NB4 (cell line): Measurements from ENCODE around the gene SDK2.

Source experiments
- DNase-seq: peaks from one replicate; pipeline ENCODE4 v3.0.0; 2010; ENCODE audit warnings: low read depth
- H3K4me3 ChIP-seq: one replicate; pipeline ENCODE4 v1.5.1; 2011; ENCODE audit warnings: mild to moderate bottlenecking, low read depth, low read length, moderate library complexity
- MYC ChIP-seq: IDR thresholded peaks from 2 replicates; pipeline ENCODE4 v1.6.1; 2011; ENCODE audit warnings: low read depth, low read length
- POLR2A ChIP-seq: IDR thresholded peaks from 2 replicates; pipeline ENCODE4 v1.6.1; 2011; ENCODE audit warnings: mild to moderate bottlenecking; ENCODE audit not compliant: insufficient read length; ENCODE audit errors: extremely low read depth
- TF ChIP-seq, protein P1 (sequence below): IDR thresholded peaks from one replicate; pipeline ENCODE4 v1.5.1; 2012; ENCODE audit warnings: low read depth, low read length
- TF ChIP-seq, protein P2 (sequence below): IDR thresholded peaks from 2 replicates; pipeline ENCODE4 v1.6.1; 2011; ENCODE audit warnings: low read depth, low read length

Gene SDK2

DNA sequence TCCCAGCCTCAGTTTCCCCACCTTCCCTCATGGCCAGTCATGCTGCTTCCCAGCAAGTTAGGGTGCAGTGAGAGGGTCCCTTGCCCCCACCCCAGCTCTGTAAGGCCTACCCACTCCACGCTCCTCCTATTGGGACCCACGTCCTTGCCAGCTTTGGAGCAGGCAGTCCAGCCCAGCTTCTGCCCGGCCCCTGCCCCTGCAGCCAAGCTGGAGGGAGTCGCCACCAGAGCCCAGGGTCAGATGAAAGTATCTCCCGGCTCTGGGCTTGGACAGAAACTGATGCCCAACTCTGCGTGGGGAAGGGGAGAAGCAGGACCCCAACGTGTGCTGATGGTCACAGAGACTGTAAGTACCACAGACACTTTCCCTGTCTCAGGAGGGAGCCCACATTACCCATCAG is 32.6 kb downstream of the SDK2 start:
- no peak overlapping the region for H3K4me3 ChIP-seq
- DNase-seq, result no peak
- TF ChIP-seq MYC (no peak), POLR2A (no peak)
- TF ChIP-seq, protein P1, sequence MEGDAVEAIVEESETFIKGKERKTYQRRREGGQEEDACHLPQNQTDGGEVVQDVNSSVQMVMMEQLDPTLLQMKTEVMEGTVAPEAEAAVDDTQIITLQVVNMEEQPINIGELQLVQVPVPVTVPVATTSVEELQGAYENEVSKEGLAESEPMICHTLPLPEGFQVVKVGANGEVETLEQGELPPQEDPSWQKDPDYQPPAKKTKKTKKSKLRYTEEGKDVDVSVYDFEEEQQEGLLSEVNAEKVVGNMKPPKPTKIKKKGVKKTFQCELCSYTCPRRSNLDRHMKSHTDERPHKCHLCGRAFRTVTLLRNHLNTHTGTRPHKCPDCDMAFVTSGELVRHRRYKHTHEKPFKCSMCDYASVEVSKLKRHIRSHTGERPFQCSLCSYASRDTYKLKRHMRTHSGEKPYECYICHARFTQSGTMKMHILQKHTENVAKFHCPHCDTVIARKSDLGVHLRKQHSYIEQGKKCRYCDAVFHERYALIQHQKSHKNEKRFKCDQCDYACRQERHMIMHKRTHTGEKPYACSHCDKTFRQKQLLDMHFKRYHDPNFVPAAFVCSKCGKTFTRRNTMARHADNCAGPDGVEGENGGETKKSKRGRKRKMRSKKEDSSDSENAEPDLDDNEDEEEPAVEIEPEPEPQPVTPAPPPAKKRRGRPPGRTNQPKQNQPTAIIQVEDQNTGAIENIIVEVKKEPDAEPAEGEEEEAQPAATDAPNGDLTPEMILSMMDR, result no peak
- TF ChIP-seq, protein P2, sequence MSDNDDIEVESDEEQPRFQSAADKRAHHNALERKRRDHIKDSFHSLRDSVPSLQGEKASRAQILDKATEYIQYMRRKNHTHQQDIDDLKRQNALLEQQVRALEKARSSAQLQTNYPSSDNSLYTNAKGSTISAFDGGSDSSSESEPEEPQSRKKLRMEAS, result no peak

DNA sequence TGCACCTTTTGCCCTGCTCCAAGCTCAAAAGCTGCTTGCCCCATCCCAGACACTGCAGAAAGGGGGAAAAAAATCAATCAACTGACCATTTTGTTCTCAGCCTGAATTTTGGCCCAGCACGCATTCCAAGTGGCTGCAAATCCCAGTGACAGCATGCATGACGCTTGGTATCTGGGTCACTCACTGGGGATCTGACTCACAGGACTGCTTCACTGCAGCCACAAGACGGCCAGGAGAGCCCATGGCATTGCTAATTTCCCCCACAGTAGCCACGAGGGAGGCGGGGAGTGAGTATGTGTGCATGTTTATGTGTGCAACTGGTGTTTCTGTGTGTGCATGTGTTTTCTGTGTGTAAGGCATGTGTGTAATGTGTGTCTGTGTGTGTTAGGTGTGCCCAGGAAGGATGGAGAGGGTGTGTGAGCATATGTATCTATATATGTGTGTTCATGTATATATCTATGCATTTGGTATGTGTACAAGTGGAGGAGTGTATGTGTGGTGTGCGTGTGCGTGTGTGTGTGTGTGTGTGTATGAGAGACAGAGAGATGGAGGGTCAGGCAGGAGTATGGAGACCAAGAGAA is 33.8 kb downstream of the SDK2 start:
- no peak overlapping the region for H3K4me3 ChIP-seq
- TF ChIP-seq, protein P1, result no peak
- TF ChIP-seq MYC (no peak), POLR2A (no peak)
- TF ChIP-seq, protein P2, result no peak
- DNase-seq, result no peak

DNA sequence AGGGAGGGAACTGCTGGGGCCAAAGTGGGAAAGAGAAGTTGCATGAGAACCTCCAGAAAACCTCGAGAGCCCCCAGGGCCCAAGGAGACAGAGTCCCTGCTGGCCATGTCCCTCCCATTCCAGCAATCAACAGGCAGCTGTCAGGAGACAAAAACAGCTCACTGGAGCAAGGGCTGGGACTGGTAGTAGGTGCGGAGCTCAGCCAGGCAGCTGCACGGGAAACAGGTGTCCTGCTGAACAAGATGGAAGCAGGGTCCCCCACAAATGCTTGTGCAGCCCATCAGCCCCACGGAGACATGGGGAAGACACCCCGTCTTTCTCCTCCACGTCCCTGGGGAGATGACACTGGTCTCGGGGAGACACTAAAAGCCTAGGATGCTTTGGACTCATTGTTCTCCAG is 34.5 kb downstream of the SDK2 start:
- no peak overlapping the region for H3K4me3 ChIP-seq
- TF ChIP-seq MYC (no peak), POLR2A (no peak)
- TF ChIP-seq, protein P2, result no peak
- TF ChIP-seq, protein P1, result no peak

DNA sequence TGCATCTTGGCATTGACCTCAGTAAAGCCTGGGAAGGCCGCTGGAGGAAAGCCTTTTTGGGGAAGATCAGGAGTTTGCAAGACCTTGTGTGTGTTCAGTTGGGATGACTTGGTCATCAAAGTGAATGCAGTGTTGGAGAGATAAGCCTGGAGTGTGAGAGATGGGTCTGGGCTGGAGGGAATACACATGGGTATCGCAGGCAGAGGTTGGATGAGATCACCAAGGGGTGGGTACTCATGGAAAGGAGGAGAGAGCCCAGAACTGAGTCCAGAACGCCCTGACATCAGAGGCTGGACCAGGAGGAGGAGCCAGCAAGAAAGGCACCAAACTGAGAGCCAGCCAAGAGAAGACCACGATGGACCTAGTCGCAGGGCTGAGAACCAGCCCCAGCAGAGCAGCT is 35.2 kb downstream of the SDK2 start:
- DNase-seq, result no peak
- H3K4me3 ChIP-seq, result no peak overlapping the region
- TF ChIP-seq, protein P1, result no peak
- TF ChIP-seq, protein P2, result no peak
- TF ChIP-seq MYC, result no peak

More for the DNA sequence above, 34.5 kb downstream of the SDK2 start:
- no peak for DNase-seq

DNA sequence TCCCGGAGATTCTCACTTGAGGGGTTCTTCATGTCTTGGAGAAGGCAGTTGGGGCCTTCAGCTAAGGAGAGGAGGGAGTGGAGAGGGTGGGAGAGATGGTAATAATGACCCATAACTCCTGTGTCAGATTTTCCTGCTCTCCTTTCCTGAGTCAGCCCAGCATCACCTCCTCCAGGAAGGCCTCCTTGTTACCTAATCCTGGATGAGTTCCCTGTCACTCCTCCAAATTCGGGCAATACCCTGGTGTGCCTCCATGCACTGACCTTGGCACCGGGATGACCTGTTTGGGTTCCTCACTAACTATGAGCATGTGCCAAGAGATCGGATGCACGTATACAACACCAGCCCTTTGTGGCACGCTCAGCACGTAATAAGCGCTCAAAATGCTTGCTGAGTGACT is 38.8 kb downstream of the SDK2 start:
- no peak for TF ChIP-seq MYC
- TF ChIP-seq, protein P1, result no peak
- TF ChIP-seq POLR2A, result no peak
- TF ChIP-seq, protein P2, result no peak
- no peak for DNase-seq
- H3K4me3 ChIP-seq, result no peak overlapping the region

DNA sequence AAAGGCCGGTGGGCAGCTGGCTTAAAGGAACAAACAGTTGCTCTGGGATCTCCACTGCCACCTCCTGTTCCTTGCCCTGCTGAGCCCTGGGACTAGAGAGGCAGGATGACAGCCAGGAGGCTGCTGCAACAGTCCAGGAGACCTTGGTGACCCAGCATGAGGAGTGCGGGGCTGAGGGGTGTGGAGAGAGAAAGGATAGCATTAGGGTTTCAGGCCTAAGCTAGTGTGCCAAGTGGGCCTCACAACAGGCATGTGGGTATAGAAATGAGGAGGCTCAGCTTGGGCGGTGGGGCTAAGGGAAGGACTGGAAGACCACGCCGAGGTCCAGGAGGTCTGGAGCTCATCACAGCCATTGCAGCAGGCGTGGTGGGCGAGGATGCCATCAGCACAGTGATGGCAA is 39.8 kb downstream of the SDK2 start:
- TF ChIP-seq MYC, result no peak
- no peak for TF ChIP-seq POLR2A
- TF ChIP-seq, protein P1, result no peak
- TF ChIP-seq, protein P2, result no peak
- DNase-seq, result no peak

More for the DNA sequence above, 39.8 kb downstream of the SDK2 start:
- H3K4me3 ChIP-seq, result no peak overlapping the region
